DMS153 (cell line): Measurements from ENCODE around the gene FBXW8.
A peak's percentile ranks its signal among the peaks of the same experiment; 100 is the strongest.

Source experiments
- DNase-seq: peaks from one replicate; lab custom pipeline; 2025; lab: John Stamatoyannopoulos, UW

Gene FBXW8

DNA sequence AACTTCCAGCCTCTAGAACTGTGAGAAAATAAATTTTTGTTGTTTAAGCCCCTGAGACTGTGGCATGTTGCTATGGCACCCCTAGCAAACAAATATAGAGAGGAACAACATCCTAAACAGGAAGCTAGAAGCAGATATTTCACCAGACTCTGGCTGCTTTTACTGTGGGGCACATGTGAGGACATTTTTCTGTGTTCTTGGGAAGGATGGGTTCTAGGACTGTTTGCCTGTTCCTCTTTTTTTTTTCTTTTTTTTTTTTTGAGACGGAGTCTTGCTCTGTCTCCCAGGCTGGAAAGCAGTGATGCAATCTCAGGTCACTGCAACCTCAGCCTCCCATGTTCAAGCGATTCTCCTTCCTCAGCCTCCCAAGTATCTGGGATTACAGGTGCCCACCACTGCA, 25.3 kb upstream of the FBXW8 start:
- DNase-seq, result no peak

- DNase-seq, result no peak
Observed at GRCh38 chr12:116887244-116887643, 23.5 kb upstream of the FBXW8 start.

GRCh38 chr12:116887897-116888296, 22.9 kb upstream of the FBXW8 start:
- DNase-seq, result no peak

GRCh38 chr12:116890330-116890729, 20.4 kb upstream of the FBXW8 start:
- DNase-seq, result no peak

GRCh38 chr12:116891019-116891418, 19.7 kb upstream of the FBXW8 start:
- no peak for DNase-seq

GRCh38 chr12:116892349-116893140, 18.2 kb upstream of the FBXW8 start:
- no peak for DNase-seq

DNA sequence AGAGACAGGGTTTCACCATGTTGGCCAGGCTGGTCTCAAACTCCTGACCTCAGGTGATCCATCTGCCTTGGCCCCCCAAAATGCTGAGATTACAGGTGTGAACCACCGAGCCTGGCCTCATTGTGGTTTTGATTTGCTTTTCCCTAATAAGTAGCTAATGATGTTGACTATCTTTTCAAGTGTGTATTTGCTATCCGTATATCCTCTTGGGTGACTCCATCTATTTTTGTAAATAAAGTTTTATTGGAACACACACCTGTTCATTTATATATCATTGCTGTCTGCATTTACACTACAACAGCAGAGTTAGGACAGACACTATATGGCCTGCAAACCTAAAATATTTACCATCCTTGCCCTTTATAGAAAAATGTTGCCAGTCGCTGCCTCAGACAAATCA, 15.8 kb upstream of the FBXW8 start:
- no peak for DNase-seq

DNA sequence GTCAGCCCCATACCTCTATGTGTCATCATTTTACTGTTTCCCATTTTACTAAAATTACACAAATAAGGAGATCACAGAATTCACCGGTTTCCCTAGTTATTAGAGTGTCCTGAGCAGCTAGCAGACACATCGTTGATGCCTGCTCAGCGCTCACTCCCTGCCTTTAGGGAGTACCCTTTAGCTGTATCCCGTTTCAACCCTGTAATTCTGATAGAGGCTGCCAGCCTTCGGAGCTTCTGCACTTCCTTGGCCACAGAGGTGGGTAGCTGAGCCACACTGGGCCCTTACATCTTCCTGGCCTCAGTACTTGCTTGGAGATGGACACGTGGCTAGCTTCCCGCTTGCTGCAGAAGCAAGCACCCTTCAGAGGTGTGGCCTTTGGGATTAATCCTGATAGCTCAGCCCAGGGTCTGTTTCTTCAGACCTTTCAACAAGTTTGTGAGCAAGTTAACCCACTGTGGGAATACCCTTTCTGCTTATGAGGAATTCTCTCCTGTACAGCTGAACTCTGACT, 14.3 kb upstream of the FBXW8 start:
- no peak for DNase-seq

GRCh38 chr12:116897476-116897875, 13.3 kb upstream of the FBXW8 start:
- no peak for DNase-seq

DNA sequence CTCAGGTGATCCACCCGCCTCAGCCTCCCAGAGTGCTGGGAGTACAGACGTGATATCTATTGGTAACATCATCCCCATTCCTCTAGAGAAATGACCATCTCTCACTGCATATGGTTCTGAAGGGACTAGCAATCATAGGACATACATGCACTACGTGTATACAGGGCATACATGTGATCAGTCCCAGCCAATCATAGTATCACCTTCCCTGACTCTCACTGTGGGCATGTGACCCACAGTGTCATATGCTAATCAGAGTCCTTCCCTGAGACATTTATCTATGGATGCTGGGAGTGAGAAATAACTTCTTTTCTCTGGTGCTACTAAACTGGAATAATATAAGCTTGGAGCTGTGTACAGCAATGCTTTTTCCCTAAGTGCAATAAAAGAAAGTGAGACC, 12.1 kb upstream of the FBXW8 start:
- no peak for DNase-seq

DNA sequence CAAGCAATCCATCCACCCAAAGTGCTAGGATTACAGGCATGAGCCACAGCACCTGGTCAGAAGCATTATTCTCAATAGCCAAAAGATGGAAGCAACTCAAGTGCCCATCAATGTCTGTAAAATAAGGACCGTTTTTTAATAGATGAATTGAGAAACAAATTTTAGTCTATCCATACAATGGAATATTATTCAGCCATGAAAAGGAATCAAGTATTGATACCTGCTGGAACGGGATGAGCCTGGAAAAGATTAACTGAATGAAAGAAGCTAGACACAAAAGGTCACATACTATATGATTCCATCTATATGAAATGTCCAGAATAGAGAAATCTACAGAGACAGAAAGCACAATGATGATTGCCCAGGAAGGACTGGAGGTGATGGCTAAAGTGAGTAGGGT, 9.1 kb upstream of the FBXW8 start:
- DNase-seq, result no peak

DNA sequence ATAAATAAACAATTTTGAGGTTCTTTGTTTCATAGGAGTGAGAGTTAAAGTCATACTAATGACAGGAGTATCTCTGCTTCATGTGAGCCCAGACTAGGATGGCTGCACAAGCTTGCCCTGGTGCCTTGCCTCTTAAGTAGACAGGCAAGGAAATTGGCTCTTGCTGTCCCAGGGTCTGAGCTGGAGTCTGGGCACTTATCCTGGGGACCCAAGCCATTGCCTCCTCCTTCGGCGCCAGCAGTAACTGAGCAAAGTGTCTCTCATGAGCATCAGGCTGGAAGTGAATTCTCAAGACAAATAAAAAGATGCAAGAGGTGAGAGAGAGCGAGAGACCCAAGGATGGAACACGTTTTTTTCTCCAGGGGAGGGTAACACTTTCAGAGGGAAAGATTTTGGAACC, 6.9 kb upstream of the FBXW8 start:
- no peak for DNase-seq

GRCh38 chr12:116906285-116906684, 4.5 kb upstream of the FBXW8 start:
- DNase-seq, result no peak

DNA sequence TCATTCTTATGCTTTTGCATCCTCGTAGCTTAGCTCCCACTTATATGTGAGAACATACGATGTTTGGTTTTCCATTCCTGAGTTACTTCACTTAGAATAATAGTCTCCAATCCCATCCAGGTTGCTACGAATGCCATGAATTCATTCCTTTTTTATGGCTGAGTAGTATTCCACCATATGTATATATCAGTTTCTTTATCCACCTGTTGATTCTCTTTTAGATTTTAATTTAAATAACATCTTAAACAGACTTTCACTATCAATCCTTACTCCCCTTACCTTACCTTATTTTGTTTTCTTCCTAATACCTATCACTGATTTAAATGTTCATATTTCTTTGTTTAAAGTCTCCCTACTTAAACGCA, 488 bp upstream of the FBXW8 start:
- DNase-seq, result no peak

GRCh38 chr12:116915326-116915725, 4.6 kb downstream of the FBXW8 start:
- no peak for DNase-seq

GRCh38 chr12:116916122-116916521, 5.4 kb downstream of the FBXW8 start:
- DNase-seq, result no peak

DNA sequence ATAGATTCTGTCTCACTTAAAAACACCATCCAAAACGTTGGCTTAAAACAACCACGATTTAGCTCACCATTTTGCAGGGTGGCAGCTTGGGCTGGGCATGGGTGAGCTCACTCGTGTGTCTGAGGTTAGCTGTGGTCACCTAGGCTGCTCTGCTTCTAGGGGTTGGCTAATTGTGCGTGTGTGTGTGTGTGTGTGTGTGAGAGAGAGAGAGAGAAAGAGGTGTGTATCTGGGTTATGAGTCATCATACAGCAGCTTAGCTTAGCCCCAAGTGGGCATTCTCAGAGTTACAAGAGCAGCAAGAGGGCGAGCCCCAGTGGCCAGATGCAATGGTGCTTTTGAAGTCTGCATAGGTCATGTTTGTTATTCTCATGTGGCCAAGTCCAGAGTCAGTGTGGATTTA, 6.0 kb downstream of the FBXW8 start:
- peak; percentile 77 for DNase-seq

GRCh38 chr12:116918464-116918863, 7.7 kb downstream of the FBXW8 start:
- peak; percentile 10 for DNase-seq

GRCh38 chr12:116919247-116919661, 8.5 kb downstream of the FBXW8 start:
- peak; percentile 92 for DNase-seq

DNA sequence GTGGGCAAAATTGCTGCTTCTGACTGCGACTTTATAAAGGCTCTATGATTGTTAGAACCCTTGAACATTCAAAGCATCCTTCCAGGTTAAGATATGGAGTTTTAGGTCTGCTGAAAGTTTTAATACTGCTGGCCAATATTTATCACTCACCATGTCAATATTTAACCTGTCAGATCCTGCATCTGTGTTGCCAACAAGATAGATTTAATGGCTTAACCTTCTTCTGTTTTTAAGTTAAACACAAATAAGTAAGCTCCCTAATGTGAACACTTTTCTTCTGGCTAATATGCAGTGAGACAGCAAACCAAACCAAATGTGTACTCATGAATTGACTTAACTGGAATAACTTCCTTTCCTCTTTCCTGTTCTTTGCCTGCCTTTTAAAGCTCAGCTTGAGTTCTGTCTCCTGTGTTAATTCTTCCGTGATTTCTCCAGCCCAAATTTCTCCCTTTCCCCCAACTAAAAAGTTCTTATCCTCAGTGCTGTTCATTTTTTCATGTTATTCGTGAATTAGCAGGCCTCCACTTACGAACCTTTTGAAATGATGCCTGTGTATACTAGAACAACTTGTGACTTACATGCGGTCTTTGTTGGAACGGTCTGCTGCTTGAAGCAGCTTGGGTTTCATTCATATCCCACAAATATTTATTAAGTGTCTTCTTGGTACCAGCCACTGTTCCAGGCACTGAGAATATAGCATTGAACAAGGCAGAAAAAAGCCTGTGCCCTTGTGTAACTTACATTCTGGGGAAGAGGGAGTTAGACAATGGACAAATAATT, 9.1 kb downstream of the FBXW8 start:
- no peak for DNase-seq

- no peak for DNase-seq
Observed at GRCh38 chr12:116920939-116921338, 10.2 kb downstream of the FBXW8 start.

- no peak for DNase-seq
Observed at GRCh38 chr12:116922194-116922897, 11.6 kb downstream of the FBXW8 start.
